ENCODE results near the gene AGAP3.

The AGAP3 gene

GRCh38 chr7:151061213-151062110, 24.8 kb upstream of the AGAP3 start:
- peaks cover 24% of the 10 kb centered on the region for H3K36me3 ChIP-seq (ENCODE audit: low read depth)
- H3K4me3 ChIP-seq (ENCODE audit: severe bottlenecking) = no peak overlapping the region
- no peak for ATAC-seq (ENCODE audit: low read depth)
- H3K9me3 ChIP-seq (ENCODE audit: severe bottlenecking) = no peaks in the 10 kb centered on the region
- no peaks in the 10 kb centered on the region for H3K27me3 ChIP-seq (ENCODE audit: insufficient read depth, poor library complexity, severe bottlenecking)
- no peak for TF ChIP-seq CTCF (IDR thresholded peaks at IDR 0.05; ENCODE audit: poor library complexity, severe bottlenecking)
- no peak for DNase-seq (ENCODE audit: low spot score)
- H3K4me1 ChIP-seq (ENCODE audit: insufficient read depth, poor library complexity, severe bottlenecking) = peaks cover 28% of the 10 kb centered on the region
- H3K27ac ChIP-seq (ENCODE audit: poor library complexity, severe bottlenecking) = peak overlapping the region; percentile 86

DNA sequence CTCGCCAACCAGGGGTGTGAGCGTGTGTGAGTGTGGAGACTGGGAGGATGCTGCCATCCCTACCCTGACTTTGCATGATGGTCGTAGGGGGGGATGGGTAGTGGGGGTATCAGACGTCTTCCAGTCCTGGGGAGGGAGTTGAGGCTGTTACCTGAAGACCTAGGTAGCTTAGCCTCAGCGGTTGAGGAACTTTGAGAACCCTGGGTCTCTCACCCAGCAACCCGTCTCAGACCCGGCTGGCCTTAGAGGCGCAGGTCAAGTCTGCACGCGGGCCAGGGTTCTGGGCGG, 24.2 kb upstream of the AGAP3 start:
- ATAC-seq (ENCODE audit: low read depth) = no peak
- H3K36me3 ChIP-seq (ENCODE audit: low read depth) = peaks cover 30% of the 10 kb centered on the region

DNA sequence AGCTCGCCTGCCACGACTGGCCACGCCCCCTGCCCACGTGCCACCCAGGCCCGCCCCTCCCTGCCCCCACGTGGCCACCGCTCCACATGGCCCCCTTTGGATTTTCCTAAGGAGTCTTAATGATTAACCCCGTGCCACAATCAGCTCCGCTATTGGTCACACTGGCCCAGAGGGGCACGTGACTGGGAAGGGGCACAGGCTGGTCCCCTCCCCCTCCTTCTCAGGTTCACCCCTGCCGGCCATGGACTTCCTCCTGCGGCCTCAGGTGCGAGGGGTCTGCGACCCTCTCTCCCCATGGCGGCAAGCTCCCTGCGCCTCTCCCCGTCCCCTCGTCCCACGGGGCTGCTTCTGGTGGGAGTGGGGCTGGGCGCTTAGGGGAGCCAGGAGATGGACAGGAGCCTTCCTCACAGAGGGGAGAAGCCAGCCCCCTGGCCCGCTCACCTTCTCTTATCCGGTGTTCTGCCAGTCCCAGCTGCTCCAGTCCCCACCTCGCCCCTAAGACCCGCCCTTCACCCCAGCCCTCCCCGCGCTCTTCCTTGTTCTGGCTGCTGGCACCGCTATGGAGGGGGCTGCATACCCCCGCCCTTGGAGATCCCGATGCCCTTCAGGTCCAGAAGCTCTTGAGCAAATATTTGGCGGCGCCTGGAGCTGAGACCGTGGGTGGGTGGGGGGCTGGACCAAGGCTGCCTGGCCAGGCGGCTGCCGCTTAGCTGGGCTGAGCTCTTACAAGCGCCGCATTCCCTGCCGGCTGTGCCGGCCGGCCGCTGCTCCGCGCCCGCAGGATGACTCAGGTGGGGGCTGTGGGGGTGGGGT, 23.7 kb upstream of the AGAP3 start:
- Histone ChIP-seq H3K27me3 (ENCODE audit: insufficient read depth, poor library complexity, severe bottlenecking) (no peaks in the 10 kb centered on the region), H3K4me1 (ENCODE audit: insufficient read depth, poor library complexity, severe bottlenecking) (peaks cover 28% of the 10 kb centered on the region), H3K27ac (ENCODE audit: poor library complexity, severe bottlenecking) (peak overlapping the region; percentile 86), H3K36me3 (ENCODE audit: low read depth) (peaks cover 34% of the 10 kb centered on the region), H3K4me3 (ENCODE audit: severe bottlenecking) (peak overlapping the region; percentile 18), H3K9me3 (ENCODE audit: severe bottlenecking) (no peaks in the 10 kb centered on the region)
- peak; percentile 30 for ATAC-seq (ENCODE audit: low read depth)
- no peak for TF ChIP-seq CTCF (IDR thresholded peaks at IDR 0.05; ENCODE audit: poor library complexity, severe bottlenecking)
- no peak for DNase-seq (ENCODE audit: low spot score)

More for the DNA sequence above, 24.2 kb upstream of the AGAP3 start:
- peaks cover 28% of the 10 kb centered on the region for H3K4me1 ChIP-seq (ENCODE audit: insufficient read depth, poor library complexity, severe bottlenecking)
- H3K27ac ChIP-seq (ENCODE audit: poor library complexity, severe bottlenecking) = peak overlapping the region; percentile 86
- no peaks in the 10 kb centered on the region for H3K27me3 ChIP-seq (ENCODE audit: insufficient read depth, poor library complexity, severe bottlenecking)
- H3K9me3 ChIP-seq (ENCODE audit: severe bottlenecking) = no peaks in the 10 kb centered on the region
- H3K4me3 ChIP-seq (ENCODE audit: severe bottlenecking) = no peak overlapping the region
- TF ChIP-seq CTCF (IDR thresholded peaks at IDR 0.05; ENCODE audit: poor library complexity, severe bottlenecking) = no peak
- DNase-seq (ENCODE audit: low spot score) = no peak

DNA sequence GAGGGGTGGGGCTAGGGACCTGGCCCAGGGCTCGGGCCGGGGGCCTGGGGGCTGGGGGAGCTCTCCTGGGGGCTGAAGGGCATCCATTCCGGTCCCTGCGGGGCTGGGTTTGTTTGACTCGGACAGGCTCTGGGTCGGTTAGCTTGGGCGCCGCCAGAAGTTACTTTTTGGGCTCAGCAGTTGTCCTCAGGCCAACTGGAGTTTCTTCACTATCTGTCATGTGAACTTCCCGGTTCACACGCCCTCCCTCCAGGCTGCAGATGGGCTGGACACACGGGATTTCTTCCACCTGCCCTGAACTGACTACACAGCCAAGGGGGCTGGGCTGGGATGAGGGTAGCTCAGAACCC, 23.1 kb upstream of the AGAP3 start:
- Histone ChIP-seq H3K4me3 (ENCODE audit: severe bottlenecking) (no peak overlapping the region), H3K27ac (ENCODE audit: poor library complexity, severe bottlenecking) (peak overlapping the region; percentile 86), H3K9me3 (ENCODE audit: severe bottlenecking) (no peaks in the 10 kb centered on the region), H3K27me3 (ENCODE audit: insufficient read depth, poor library complexity, severe bottlenecking) (no peaks in the 10 kb centered on the region), H3K4me1 (ENCODE audit: insufficient read depth, poor library complexity, severe bottlenecking) (peaks cover 28% of the 10 kb centered on the region), H3K36me3 (ENCODE audit: low read depth) (peaks cover 39% of the 10 kb centered on the region)
- DNase-seq (ENCODE audit: low spot score) = no peak
- TF ChIP-seq CTCF (IDR thresholded peaks at IDR 0.05; ENCODE audit: poor library complexity, severe bottlenecking) = no peak
- ATAC-seq (ENCODE audit: low read depth) = peak; percentile 3; the same call in 1 of the 3 replicates

Measured in RWPE2 (cell line).